Endothelial cell (in vitro differentiated cells): Measurements from ENCODE around the gene KRTAP25-1. TPM values are rescaled to one million over a fixed set of nuclear protein-coding genes. Genes with fewer than 3 reads are reported as not detected.

ENCODE experiments used
- DNase-seq: peaks from one replicate; pipeline ENCODE4 v3.0.0; 2021; ENCODE audit warnings: low spot score
- H3K27ac Mint-ChIP-seq: one replicate; pipeline ENCODE4 v1.8.0; 2021; ENCODE audit warnings: mixed read lengths, inconsistent platforms; ENCODE audit not compliant: unreplicated experiment
- H3K27me3 Mint-ChIP-seq: one replicate; pipeline ENCODE4 v1.8.0; 2021; ENCODE audit warnings: mild to moderate bottlenecking, moderate library complexity, mixed read lengths, inconsistent platforms; ENCODE audit not compliant: unreplicated experiment
- H3K36me3 Mint-ChIP-seq: one replicate; pipeline ENCODE4 v1.8.0; 2021; ENCODE audit warnings: mild to moderate bottlenecking, low read depth, mixed read lengths, inconsistent platforms; ENCODE audit not compliant: unreplicated experiment
- H3K4me1 Mint-ChIP-seq: one replicate; pipeline ENCODE4 v1.8.0; 2021; ENCODE audit warnings: mild to moderate bottlenecking, mixed read lengths, inconsistent platforms; ENCODE audit not compliant: unreplicated experiment
- H3K4me3 Mint-ChIP-seq: one replicate; pipeline ENCODE4 v1.8.0; 2021; ENCODE audit warnings: mild to moderate bottlenecking, mixed read lengths, inconsistent platforms; ENCODE audit not compliant: unreplicated experiment
- H3K9me3 Mint-ChIP-seq: one replicate; pipeline ENCODE4 v1.8.0; 2021; ENCODE audit warnings: mixed read lengths, inconsistent platforms; ENCODE audit not compliant: unreplicated experiment
- CTCF ChIP-seq: fragments of 200-600 bp; sonication (generic); IDR thresholded peaks from one replicate; pipeline ENCODE4 v1.5.0; 2021; ENCODE audit warnings: antibody characterized with exemption; ENCODE audit not compliant: unreplicated experiment
- total RNA-seq: library from RNA; stranded (reverse); fragmentation: NEBNext Ultra II Directional; extraction: Animal tissue kit (Norgen Biotek cat#: 25700); gene quantifications from one replicate; pipeline ENCODE4 v1.2.1, GENCODE V29; 2021; ENCODE audit not compliant: unreplicated experiment

The KRTAP25-1 gene
- total RNA-seq, 1 donor from 2014 or later = not detected

DNA sequence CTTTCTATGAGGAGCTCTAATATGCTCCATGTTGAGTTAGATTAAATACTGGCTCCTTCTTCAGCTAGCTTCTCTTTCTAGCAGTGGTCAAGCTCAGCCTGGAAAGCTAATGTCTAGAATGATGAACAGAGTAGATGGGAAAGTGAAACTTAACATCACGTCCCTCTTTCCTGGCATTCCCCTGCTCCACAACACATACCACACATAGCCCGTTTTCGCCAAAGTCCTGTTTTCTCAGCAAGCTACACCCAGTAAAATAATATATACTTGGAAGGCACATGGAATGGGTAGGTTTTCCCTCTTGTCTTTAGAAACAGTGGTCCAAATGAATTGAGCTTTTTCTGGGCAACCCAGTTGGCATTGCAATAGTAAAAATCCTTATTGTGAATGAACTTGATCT, 44.4 kb upstream of the KRTAP25-1 start:
- Mint-ChIP-seq H3K4me1 (no peaks in the 10 kb centered on the region), H3K27ac (no peak overlapping the region), H3K4me3 (no peak overlapping the region), H3K36me3 (no peaks in the 10 kb centered on the region), H3K27me3 (no peaks in the 10 kb centered on the region), H3K9me3 (no peaks in the 10 kb centered on the region)
- no peak for DNase-seq
- no peak for TF ChIP-seq CTCF

GRCh38 chr21:30332681-30333080, 43.4 kb upstream of the KRTAP25-1 start:
- H3K27ac Mint-ChIP-seq = no peak overlapping the region
- H3K27me3 Mint-ChIP-seq = no peaks in the 10 kb centered on the region
- no peaks in the 10 kb centered on the region for H3K9me3 Mint-ChIP-seq
- TF ChIP-seq CTCF = no peak
- no peaks in the 10 kb centered on the region for H3K4me1 Mint-ChIP-seq
- DNase-seq = no peak
- H3K36me3 Mint-ChIP-seq = no peaks in the 10 kb centered on the region
- H3K4me3 Mint-ChIP-seq = no peak overlapping the region

DNA sequence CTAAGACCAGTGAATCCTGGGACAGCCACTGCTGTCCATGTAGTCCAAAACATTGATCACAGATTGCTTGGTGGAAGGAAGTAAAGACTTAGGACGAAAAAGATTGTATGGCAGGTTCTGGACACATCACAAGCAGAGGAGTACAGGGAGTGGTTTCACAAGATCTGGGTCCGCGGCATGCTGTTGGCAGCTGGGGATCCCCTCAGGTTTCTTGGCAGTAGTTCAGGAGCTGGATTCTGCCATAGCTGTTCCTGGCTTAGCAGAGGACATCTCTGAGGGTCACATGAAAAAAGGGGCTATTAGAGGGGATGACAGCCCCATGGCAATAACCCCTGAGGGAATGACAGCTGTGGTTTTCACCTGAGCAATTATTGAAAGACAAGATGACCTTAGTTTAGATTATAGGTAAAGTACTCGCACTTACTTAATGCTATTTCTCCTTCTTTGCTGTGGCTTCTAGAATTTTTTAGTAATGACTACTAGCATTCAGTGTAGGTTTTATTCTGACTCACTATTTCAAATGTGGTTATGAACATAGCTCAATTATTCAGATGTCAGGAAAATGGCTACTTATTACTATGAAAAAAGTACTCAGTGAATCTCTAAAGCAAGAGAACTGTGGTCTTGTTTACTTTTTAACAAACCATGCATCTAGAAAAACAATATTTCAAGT, 40.0 kb upstream of the KRTAP25-1 start:
- no peak for DNase-seq
- Mint-ChIP-seq H3K4me1 (no peaks in the 10 kb centered on the region), H3K27ac (no peak overlapping the region), H3K9me3 (no peaks in the 10 kb centered on the region), H3K4me3 (no peak overlapping the region), H3K36me3 (no peaks in the 10 kb centered on the region), H3K27me3 (no peaks in the 10 kb centered on the region)
- no peak for TF ChIP-seq CTCF

GRCh38 chr21:30326390-30326789, 37.1 kb upstream of the KRTAP25-1 start:
- TF ChIP-seq CTCF = no peak
- DNase-seq = no peak
- Mint-ChIP-seq H3K4me1 (no peaks in the 10 kb centered on the region), H3K4me3 (no peak overlapping the region), H3K27ac (no peak overlapping the region), H3K27me3 (no peaks in the 10 kb centered on the region), H3K9me3 (no peaks in the 10 kb centered on the region), H3K36me3 (no peaks in the 10 kb centered on the region)

DNA sequence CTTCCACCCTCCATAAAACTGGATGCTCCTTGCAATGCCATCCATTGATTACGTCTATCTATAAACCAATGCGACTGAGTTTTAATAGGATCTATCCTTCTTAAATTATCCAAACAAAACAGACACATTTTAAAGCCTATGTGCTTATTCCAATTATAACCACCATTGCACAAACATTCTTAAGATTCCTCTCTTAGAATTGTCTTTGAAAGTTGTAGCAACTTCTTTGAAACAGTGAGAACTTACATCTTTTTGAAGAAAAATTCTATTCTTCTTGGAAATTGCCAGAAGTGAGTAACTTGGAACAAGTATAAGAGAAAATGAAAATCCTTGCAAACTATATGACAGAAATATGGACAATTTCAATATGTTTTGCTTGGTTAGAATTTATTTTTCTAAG, 30.9 kb upstream of the KRTAP25-1 start, which contains the start of gene KRTAP26-1:
Gene KRTAP26-1, minus strand, starts transcription at position 101 of the 400 bp plus-strand sequence. CDS start 280 bp downstream, outside the sequence.
- no peaks in the 10 kb centered on the region for H3K9me3 Mint-ChIP-seq

More for the DNA sequence above, 30.9 kb upstream of the KRTAP25-1 start, which contains the start of gene KRTAP26-1:
- H3K27ac Mint-ChIP-seq = no peak within 1 kb of the TSS
- TF ChIP-seq CTCF = no peak
- H3K4me1 Mint-ChIP-seq = peaks cover 7% of the 10 kb centered on the region
- no peaks in the 10 kb centered on the region for H3K36me3 Mint-ChIP-seq
- no peak within 1 kb of the TSS for H3K4me3 Mint-ChIP-seq
- no peak for DNase-seq
- H3K27me3 Mint-ChIP-seq = no peaks in the 10 kb centered on the region
